Measurements from ENCODE around the gene EXOC4.

The EXOC4 gene

DNA sequence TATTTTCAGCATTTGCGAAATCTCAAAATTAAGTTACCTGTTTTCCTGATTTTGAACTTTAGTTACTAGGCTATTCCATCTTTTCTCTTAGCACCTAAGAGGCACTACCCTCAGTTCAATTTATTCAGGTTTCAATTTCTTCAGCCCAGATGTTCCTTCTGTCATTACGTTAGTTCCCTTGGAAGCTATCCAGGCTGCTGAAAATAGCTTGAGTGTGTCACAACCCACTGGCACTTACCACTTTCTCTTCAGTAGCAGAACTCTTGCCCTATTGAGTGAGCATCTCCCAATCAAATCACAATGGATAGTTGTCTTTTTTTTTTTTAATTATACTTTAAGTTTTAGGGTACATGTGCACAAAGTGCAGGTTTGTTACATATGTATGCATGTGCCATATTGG is 541.6 kb downstream of the EXOC4 start:
- no peak for DNase-seq (ENCODE audit: low spot score)

- no peak for DNase-seq (ENCODE audit: low spot score)
Observed at GRCh38 chr7:133795068-133795665, 542.3 kb downstream of the EXOC4 start.

DNA sequence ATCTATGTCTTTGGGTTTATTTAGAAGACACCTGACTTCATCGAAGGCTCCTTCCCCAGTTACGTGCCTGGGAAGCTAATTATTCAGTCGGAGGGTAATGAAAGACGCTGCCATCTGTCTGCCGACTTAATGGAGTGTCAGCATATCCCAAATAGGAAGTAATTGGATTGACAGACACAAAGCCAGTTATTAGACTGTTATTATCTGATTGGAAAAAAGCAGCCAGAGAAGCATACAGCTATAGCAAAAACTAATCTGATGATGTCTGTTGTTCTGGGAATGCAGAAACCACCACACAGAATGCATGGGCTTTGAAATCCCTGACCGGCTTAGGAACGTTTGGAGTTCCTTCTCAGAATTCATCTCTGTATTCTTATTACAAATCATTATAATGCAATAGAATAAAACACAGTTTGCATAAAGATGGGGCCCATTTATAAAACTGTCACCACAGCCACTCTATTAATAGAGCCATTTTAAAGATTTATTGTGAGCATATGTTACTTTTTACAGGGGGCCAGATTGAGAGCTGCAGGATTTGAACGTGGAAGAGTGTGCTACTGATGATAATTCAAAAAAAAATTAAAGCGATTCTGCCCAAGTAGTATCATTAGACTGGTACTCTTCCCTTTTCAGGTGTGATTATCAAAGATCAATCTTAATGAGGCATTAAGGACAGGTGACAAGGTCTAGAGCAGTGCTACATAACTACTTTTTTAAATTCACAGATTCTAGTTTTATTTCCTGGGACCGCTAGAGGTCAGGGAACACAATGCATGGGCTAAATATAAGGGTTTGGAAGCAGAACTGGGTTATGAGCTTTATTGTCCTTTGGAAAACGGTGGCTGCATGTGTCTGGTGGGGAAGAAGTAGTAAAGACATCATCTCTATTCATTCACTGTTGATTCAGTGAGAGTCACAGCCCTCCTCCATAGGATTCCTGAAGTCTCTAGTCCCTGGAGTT is 544.2 kb downstream of the EXOC4 start:
- DNase-seq (ENCODE audit: low spot score): no peak

GRCh38 chr7:133797818-133798520 is 545.1 kb downstream of the EXOC4 start:
- no peak for DNase-seq (ENCODE audit: low spot score)

- no peak for DNase-seq (ENCODE audit: low spot score)
Observed at GRCh38 chr7:133801341-133801740, 548.5 kb downstream of the EXOC4 start.

DNA sequence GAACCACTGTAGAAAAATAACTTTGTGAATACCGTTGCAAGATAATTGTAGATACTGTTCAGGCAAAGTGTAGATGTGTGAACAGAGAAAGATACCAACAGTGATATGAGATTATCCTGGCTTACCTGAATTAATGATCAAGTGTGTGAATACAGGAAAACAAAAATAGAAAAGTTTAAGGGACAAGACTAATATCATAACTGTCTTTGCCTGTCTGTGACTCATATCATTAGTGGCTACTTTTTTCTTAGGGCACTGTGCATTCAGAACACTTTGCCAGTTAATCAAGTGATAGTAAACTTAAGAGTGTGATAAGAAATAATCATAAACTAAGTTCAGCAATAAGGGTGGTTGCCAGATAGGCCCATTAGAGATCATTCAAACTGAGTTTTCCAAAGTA is 551.2 kb downstream of the EXOC4 start:
- no peak for DNase-seq (ENCODE audit: low spot score)

DNA sequence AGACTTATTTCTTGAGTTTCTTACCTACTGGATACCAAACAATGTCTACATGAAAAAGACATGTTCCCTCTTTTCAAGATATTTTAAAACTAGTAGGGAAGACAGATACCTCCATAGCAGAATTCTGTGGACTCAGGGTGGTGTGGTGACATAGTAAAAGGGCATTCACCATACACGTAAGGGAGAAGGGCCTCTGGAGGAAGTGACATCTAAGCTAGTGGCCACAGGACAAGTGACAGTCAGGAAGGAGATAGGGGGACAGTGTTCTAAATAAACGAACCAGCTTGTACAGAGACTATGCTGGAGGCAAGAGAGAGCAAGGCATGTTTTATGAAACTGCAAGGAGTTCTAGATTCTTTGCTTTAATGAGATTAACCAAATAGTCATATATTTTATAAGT is 552.5 kb downstream of the EXOC4 start:
- no peak for DNase-seq (ENCODE audit: low spot score)

GRCh38 chr7:133807624-133808492 is 555.0 kb downstream of the EXOC4 start:
- no peak for DNase-seq (ENCODE audit: low spot score)

- DNase-seq (ENCODE audit: low spot score): no peak
Observed at GRCh38 chr7:133808493-133808866, 555.6 kb downstream of the EXOC4 start.

DNA sequence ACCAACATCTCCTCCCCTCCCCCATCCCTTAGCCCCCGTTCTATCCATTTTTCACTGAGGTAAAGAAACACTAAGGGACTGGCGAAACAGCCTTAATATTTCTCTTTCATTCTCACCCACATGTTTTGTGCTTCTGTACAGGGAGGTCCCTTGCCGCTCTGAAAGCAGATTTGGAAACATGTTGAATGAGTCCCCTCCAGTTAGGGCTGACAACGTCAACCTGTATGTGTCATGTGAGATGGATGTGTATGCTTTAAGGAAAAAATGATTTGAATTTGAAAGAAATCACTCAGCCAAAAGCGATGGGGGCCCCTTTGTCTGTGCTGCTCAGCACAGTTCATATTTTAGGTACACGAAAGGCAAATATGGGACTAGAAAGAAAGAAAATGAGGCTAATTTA is 560.0 kb downstream of the EXOC4 start:
- DNase-seq (ENCODE audit: low spot score): no peak

- no peak for DNase-seq (ENCODE audit: low spot score)
Observed at GRCh38 chr7:133815611-133816210, 562.8 kb downstream of the EXOC4 start.

DNA sequence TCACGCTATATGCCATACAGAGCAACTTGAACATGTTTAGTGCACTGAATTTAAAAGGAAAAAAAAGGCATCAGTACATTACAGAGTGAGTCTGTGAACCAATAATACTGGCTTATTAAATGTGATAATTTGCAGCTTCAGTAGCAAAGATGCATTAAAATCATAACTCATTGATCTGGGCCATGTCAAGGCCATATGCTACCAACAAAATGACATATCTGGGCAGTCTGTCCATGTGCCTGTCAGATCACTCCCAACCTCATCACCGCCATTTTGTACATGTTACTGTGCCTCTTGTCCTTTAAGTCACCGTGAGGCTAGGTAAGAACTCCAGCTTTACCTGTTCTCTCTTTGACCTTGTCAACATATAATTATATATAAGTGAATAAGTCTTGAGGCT is 566.8 kb downstream of the EXOC4 start:
- DNase-seq (ENCODE audit: low spot score): no peak

GRCh38 chr7:133820584-133820983 is 567.7 kb downstream of the EXOC4 start:
- no peak for DNase-seq (ENCODE audit: low spot score)

DNA sequence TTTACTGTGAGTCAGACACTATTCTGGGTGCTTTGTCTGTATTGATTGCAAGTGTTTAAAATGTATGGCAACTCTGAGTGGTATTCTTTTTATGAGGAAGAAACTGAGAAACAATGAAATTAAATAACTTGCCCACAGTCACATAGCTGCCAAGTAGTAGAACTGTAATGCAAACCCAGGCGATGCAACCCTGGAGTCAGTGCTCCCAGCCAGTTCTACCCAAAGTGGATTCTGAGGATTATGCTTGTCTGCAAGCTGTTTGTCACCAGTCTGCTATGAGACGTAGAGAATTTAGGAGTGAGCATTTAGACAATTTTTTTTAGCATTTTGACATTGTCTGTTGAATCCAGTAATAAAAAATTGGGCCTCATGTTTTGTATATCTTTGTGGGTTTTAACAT is 568.3 kb downstream of the EXOC4 start:
- no peak for DNase-seq (ENCODE audit: low spot score)

DNA sequence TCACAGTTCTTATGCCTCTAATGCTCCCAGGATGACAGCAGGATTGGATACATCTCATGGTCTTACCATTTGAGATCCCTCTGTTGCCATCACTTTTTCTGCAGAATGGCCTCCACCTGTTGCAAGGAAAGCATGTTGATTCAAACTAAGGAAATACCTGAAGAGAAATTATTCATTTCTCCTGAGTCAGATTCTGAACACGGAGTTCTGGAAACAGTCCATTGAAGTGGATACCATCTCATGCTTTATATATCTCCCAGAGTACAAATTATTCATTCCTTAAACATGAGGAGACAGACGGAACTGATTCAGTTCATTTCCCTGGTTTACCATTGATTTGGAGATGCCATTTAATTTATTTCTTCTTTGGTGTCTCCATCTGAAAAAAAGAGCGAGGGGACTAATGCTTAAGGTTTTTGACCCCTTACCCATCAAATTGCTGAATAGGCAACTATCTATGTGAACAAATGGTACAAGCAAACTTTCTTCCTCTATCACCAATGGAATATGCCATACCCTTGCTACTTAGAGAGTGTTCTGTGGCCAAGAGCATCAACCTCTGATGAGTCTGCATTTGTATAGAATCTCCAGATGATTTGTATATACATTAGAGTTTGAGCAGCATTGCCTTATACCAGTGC is 569.2 kb downstream of the EXOC4 start:
- DNase-seq (ENCODE audit: low spot score): no peak

GRCh38 chr7:133822868-133823552 is 570.1 kb downstream of the EXOC4 start:
- peak; percentile 63 for DNase-seq (ENCODE audit: low spot score)

- DNase-seq (ENCODE audit: low spot score): no peak
Observed at GRCh38 chr7:133824132-133824531, 571.3 kb downstream of the EXOC4 start.

GRCh38 chr7:133827707-133828623 is 575.1 kb downstream of the EXOC4 start:
- no peak for DNase-seq (ENCODE audit: low spot score)

- no peak for DNase-seq (ENCODE audit: low spot score)
Observed at GRCh38 chr7:133828906-133829305, 576.0 kb downstream of the EXOC4 start.

All from Ammon's horn (tissue), 1 donor.